IPS-18a (cell line): Measurements from ENCODE around the gene METTL1.

Experiments
- H3K27ac ChIP-seq: one replicate; pipeline ENCODE4 v1.5.1; 2013; ENCODE audit warnings: low read length
- H3K27me3 ChIP-seq: one replicate; pipeline ENCODE4 v1.6.1; 2013; ENCODE audit warnings: mild to moderate bottlenecking, low read length; ENCODE audit not compliant: control insufficient read depth, insufficient read depth
- H3K36me3 ChIP-seq: one replicate; pipeline ENCODE4 v1.6.1; 2013; ENCODE audit warnings: low read depth, low read length; ENCODE audit not compliant: control insufficient read depth
- H3K4me1 ChIP-seq: one replicate; pipeline ENCODE4 v1.6.1; 2013; ENCODE audit warnings: low read depth, low read length; ENCODE audit not compliant: control insufficient read depth
- H3K4me3 ChIP-seq: one replicate; pipeline ENCODE4 v1.5.1; 2013; ENCODE audit warnings: low read length
- H3K9ac ChIP-seq: one replicate; pipeline ENCODE4 v1.6.1; 2013; ENCODE audit warnings: mild to moderate bottlenecking, low read length, moderate library complexity
- H3K9me3 ChIP-seq: one replicate; pipeline ENCODE4 v1.6.1; 2013; ENCODE audit warnings: low read depth, low read length; ENCODE audit not compliant: control insufficient read depth

The METTL1 gene

DNA sequence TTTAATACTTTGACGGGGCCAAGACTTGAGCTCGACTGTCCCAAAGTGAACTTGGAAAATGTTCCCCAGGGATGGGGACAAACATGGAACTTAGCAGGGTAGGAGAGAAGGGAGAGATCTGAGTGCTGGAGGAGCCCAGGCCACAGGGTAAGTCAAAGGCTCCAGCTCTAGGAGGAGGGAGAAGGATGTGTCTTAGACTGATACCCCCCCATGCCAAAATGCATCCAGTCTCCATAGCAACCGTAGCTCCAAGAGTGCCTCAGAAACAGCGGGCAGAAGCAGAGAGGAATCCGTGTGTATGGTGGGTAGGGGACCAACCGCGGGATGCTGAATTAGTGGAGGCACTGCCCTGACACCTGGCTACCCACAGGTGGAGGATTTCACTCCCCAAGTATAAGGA lies 32.5 kb downstream of the METTL1 start:
- H3K9ac ChIP-seq: no peak overlapping the region
- H3K27me3 ChIP-seq: peaks cover 84% of the 10 kb centered on the region
- H3K9me3 ChIP-seq: no peaks in the 10 kb centered on the region
- peak overlapping the region; percentile 55 for H3K4me3 ChIP-seq
- peaks cover 16% of the 10 kb centered on the region for H3K4me1 ChIP-seq
- H3K36me3 ChIP-seq: no peaks in the 10 kb centered on the region
- no peak overlapping the region for H3K27ac ChIP-seq

DNA sequence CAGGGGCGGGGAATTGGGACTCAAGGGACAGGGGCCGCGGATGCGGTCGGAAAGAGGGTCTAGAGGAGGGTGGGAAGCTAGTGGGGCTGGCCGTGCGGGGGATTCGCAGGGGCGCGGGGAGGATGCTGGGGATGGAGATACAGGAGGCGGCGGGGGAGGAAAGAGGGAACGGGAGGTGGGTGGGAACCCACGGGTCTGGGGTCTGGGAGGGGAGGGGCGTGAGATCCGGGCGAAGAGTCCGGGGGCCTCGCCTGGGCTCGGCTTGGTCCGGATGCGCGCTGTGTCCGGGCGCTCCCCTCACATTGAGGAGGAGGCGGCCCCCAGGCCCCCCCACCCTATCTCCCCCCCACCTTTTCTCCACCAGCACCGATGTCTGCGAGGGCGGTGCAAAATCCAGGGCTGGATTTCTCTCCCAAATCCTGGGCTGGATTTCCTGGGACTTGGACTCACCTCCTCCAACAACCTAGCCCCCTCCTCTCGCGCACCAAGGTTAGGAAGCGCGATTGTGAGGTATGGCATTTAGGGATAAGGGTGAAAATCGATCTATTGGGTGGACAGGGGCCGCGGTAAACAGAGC lies 33.2 kb downstream of the METTL1 start, which contains the start of gene AGAP2:
AGAP2 (minus strand) TSS at position 82 of the 577 bp plus-strand sequence. CDS start 496 bp downstream, outside the sequence.
- H3K9ac ChIP-seq: no peak within 1 kb of the TSS
- H3K27ac ChIP-seq: no peak within 1 kb of the TSS
- peaks cover 88% of the 10 kb centered on the region for H3K27me3 ChIP-seq
- H3K4me3 ChIP-seq: peak within 1 kb of the TSS; percentile 55
- no peaks in the 10 kb centered on the region for H3K9me3 ChIP-seq
- peaks cover 16% of the 10 kb centered on the region for H3K4me1 ChIP-seq
- H3K36me3 ChIP-seq: no peaks in the 10 kb centered on the region

DNA sequence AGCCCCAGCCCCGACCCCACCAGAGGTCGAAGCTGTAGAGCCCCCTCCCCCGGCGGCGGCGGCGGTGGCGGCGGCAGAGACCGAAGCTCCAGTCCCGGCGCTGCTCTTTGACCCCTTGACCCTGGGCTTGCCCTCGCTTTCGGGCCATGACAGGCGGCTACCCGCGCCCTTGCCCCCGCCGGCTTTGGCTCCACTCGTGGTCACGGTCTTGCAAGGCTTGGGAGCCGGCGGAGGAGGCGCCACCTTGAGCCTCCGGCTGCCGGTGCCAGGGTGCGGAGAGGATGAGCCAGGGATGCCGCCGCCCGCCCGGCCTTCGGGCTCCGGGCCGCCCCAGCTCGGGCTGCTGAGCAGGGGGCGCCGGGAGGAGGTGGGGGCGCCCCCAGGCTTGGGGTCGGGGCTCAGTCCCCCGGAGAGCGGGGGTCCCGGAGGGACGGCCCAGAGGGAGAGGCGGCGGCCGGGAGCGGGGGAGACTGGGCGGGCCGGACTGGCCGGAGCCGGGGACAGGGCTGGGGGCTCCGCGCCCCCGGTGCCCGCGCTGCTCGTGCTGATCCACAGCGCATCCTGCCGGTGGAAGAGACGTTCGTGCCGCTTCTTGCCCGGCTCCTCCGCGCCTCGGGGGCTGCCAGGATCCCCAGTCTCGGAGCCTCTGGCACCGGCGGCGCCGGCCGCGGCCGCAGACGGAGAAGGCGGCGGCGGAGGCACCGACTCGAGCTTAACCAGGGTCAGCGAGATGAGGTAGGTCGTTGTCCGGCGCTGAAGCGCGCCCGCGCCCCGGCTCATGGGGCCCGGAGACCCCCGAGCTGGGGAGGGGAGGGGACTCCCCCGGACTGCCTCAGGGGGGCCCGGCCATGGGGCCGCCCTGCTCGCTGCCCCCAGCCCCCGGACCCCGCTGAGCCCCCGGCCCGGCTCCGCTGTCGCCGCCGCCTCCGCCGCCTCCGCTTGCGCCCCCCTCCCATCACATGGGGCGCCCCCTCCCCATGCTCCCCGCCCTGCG lies 34.1 kb downstream of the METTL1 start:
- H3K4me3 ChIP-seq: peak overlapping the region; percentile 54
- H3K9ac ChIP-seq: no peak overlapping the region
- H3K27me3 ChIP-seq: peaks cover 95% of the 10 kb centered on the region
- H3K27ac ChIP-seq: no peak overlapping the region
- peaks cover 16% of the 10 kb centered on the region for H3K4me1 ChIP-seq
- H3K9me3 ChIP-seq: no peaks in the 10 kb centered on the region
- no peaks in the 10 kb centered on the region for H3K36me3 ChIP-seq

DNA sequence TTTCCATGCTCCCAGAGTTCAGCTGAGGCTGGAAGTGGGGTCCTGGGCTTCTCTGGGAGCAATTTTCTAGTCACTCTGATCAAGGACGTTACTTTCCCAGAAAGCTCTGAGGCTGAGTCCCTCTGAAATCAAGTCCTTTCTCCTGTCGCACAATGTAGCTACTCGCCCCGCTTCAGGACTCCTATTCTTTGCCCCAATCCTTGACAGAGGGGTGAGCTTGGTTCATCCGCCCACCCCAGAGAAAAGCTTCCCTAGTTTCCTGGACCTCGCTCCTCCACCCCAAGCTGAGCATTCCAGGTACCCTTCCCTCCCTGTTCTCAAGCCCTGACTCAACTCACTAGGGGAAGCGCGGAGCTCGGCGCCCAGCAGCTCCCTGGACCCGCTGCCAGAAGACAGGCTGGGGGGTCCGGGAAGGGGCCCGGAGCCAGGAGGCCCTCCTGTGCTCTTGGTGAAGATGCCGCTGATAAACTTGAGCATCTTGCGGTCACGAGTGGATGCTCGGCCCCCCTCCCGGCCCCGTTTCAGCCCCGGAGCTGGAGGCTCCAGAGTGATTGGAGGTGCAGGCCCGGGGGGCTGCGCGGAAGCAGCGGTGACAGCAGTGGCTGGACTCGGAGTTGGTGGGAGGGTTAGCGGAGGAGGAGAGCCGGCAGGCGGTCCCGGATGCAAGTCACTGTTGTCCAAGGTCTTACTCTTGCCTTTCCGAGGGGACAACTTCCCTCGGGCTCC lies 35.0 kb downstream of the METTL1 start:
- Histone ChIP-seq H3K4me3 (peak overlapping the region; percentile 54), H3K36me3 (no peaks in the 10 kb centered on the region), H3K27me3 (peaks cover 100% of the 10 kb centered on the region), H3K4me1 (peaks cover 16% of the 10 kb centered on the region), H3K9me3 (no peaks in the 10 kb centered on the region), H3K27ac (no peak overlapping the region), H3K9ac (no peak overlapping the region)

DNA sequence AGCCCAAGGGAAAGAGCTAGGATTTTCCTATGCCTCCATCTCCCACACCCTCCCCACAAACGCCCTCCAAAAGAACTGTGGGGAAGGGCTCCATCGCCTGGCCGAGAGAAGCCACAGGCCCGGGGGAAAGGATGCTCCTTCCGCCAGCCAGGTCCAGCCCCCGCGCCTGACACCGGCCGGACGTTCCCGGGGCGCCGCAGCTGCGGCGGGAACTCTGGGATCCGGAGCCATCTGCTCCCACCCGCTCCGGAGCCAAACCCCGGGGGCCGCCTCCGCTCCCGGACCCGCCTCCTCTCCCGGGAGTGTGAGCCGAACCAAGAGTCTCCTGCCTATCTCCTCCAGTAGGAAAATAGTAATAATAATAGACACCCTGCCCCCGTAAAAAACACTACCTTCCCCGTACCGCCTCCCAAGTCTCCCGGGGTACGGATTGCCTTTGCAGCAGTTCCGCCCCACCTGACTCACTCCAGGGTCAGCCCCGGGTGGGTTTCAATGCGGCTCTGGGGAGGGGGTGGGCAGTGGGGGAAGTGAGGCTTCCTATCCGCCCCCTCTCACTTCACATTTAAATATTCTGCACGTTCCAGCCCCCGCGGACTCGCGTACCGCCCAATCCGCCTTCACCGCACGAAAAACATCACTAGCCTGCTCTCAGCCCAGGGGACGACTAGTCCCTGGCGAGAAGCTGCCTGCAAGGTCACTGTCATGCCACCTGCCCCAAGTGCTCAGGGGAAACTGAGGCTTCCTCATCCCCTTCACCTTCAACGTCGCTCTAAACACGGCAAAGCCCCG lies 35.8 kb downstream of the METTL1 start:
- Histone ChIP-seq H3K9ac (peak overlapping the region; percentile 16), H3K36me3 (no peaks in the 10 kb centered on the region), H3K9me3 (no peaks in the 10 kb centered on the region), H3K4me3 (peak overlapping the region; percentile 54), H3K27me3 (peaks cover 100% of the 10 kb centered on the region), H3K4me1 (peaks cover 16% of the 10 kb centered on the region), H3K27ac (no peak overlapping the region)

DNA sequence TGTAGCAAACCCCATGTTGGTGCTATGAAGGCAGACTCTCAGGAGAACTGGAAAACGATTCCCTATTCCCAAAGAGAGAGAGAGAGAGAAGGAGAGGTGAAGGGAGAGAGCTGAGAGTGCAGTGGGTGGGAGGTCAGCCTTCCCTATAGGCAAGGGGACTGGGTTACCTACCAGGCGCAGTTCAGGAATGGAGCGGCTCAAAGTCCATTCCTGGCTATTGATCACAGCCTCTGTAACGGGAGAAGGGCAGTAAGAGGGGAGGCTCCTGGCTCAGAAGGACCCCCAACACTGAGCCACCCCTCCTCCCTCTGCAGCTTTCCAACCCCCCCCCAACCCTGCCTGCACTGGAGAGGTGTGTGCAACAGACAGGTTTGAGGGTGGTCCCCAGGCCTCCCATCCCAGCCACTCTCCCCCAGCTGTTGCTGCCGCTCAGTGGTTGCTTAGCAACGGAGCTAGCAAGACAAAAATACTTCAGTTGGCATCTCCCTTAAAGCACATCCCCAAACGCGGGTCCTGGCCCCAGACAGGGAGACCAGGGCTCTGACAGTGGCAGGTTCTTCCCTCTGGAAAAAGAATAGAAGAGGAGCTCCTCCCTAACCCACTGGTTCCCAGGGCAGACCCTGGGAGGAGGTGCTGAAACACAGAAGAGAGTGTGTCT lies 36.6 kb downstream of the METTL1 start:
- Histone ChIP-seq H3K27me3 (peaks cover 100% of the 10 kb centered on the region), H3K27ac (no peak overlapping the region), H3K9me3 (no peaks in the 10 kb centered on the region), H3K4me1 (peaks cover 16% of the 10 kb centered on the region), H3K4me3 (peak overlapping the region; percentile 54), H3K36me3 (no peaks in the 10 kb centered on the region), H3K9ac (no peak overlapping the region)

DNA sequence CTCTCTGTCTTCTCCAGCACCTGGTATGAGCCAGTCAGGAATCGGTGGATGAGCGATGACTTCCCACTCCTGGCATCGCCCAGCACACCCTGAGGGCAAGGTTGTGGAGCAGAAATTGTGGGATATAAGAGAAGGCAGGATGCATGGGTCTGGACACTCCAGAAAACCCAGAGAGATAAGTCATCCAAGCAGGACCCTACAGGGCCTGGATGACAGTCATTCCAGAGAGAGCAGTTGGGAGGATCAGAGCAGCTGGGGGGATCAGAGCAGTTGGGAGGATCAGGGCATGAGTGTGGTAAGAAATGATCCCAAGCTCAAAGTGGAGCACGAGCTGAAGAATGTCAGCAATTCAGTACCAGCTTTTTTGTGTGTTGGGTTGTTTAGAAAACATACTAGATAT lies 37.3 kb downstream of the METTL1 start:
- H3K27ac ChIP-seq: no peak overlapping the region
- no peaks in the 10 kb centered on the region for H3K36me3 ChIP-seq
- no peaks in the 10 kb centered on the region for H3K9me3 ChIP-seq
- no peak overlapping the region for H3K4me3 ChIP-seq
- no peak overlapping the region for H3K9ac ChIP-seq
- H3K4me1 ChIP-seq: peaks cover 14% of the 10 kb centered on the region
- H3K27me3 ChIP-seq: peaks cover 100% of the 10 kb centered on the region

DNA sequence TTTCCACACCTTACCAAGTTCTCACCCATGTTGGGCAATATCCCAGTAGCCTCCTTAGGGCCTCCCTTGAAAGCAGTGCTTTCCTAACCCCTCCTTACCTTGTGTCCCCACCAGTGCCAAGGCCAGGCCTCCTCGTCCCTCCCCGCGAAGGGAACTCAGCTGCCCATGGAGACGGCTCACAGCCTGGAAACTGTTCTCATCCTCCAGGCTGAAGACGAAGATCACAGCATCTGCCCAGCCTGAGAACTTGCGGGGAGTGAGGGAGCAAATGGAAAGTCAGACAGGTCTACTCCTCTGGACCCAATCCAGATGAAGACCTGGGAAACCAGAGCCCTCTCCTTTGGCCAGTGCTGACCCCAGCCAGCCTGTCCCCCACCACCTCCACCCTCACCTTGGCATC lies 38.0 kb downstream of the METTL1 start:
- H3K27ac ChIP-seq: no peak overlapping the region
- peaks cover 8% of the 10 kb centered on the region for H3K4me1 ChIP-seq
- H3K36me3 ChIP-seq: no peaks in the 10 kb centered on the region
- H3K27me3 ChIP-seq: peaks cover 100% of the 10 kb centered on the region
- H3K4me3 ChIP-seq: no peak overlapping the region
- H3K9me3 ChIP-seq: no peaks in the 10 kb centered on the region
- no peak overlapping the region for H3K9ac ChIP-seq

DNA sequence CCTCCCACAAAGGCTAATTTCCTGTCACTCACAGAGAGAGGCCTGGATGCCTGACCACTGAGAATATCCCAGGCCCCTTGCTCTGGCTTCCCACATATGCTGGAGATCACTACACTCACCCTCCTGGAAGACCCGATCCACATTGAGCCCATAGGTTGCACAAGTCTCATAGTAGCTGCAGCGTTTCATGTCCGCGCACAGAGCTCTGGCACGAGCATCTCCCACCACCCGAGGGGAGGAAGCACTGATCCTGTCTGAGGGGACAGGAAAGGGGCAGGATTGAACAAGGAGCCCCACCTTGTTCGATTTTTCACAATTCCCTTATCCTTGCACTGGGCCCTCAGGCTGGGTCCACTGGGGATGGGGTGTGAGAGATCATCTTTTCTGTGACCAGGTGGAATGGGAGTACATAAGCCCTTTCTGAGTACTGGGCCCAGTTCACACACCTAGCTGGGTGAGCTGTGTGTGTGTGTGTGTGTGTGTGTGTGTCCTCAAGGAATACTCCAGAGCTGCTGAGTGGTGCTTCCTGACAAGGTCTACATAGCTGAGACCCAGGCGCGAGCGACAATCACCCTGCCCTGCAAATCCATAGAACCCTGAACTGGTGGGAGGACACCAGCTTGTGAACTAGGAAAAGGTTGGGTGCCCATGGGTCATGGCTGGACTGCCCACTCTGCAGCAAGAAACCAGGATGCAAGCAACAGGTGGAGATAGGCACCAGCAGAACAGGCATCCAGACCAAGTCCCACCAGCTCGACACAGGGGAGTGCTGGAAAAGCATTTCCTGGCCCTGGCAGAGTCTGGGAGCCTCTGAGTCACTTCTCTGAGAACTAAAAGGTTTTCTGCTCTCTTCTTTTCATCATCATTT lies 38.9 kb downstream of the METTL1 start:
- no peaks in the 10 kb centered on the region for H3K9me3 ChIP-seq
- H3K4me3 ChIP-seq: no peak overlapping the region
- no peak overlapping the region for H3K9ac ChIP-seq
- H3K4me1 ChIP-seq: peaks cover 8% of the 10 kb centered on the region
- no peaks in the 10 kb centered on the region for H3K36me3 ChIP-seq
- H3K27me3 ChIP-seq: peaks cover 100% of the 10 kb centered on the region
- H3K27ac ChIP-seq: no peak overlapping the region

DNA sequence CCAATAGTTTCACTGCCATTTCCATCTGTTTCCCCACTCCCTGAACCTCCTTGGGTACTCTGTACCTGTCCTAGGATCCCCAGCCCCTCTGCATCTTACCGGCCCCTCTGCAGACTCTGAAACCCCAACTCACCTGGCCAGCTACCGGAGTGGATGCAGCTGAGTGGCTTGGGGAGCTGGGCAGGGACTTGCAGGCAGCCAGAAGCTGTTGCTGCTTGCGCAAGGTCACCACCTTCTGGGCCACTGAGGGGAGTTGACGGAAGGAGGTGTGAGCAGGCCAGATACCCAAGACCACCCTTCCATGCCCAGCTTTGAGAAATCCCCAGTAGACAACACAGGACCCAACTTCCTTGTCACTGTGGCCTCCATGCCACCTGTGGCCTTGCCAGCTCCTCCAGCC lies 39.6 kb downstream of the METTL1 start:
- no peak overlapping the region for H3K9ac ChIP-seq
- H3K36me3 ChIP-seq: no peaks in the 10 kb centered on the region
- H3K9me3 ChIP-seq: no peaks in the 10 kb centered on the region
- H3K27ac ChIP-seq: no peak overlapping the region
- peaks cover 100% of the 10 kb centered on the region for H3K27me3 ChIP-seq
- no peak overlapping the region for H3K4me3 ChIP-seq
- peaks cover 8% of the 10 kb centered on the region for H3K4me1 ChIP-seq
